ENCODE results near the gene NISCH. TPM values are rescaled to one million over a fixed set of nuclear protein-coding genes. Genes with fewer than 3 reads are reported as not detected.
A peak's percentile ranks its signal among the peaks of the same experiment; 100 is the strongest.

Gene NISCH
- total and polyA plus RNA-seq, 2 donors, result 27.6 to 62.3 TPM

DNA sequence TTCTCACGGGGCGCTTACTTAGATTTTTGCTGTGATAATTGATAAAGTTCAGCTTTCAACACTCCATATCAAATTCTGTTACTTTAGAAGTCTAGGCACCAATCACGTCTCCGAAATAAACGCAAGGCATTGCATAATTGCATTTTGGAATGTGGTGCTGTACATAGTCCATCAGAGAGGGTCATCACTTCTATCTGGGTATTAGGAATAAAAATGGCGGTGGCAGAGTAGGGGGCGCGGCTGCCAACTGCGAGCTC, 80.6 kb downstream of the NISCH start:
- Histone ChIP-seq H3K27ac (ENCODE audit: low read depth in 1 of 2, low read length in 1 of 2) (no peak overlapping the region), H3K36me3 (ENCODE audit: control insufficient read depth in 2 of 2, insufficient read depth in 2 of 2, low read length in 1 of 2) (peaks cover 0 to 4% of the 10 kb centered on the region in 2 donors), H3K27me3 (ENCODE audit: control insufficient read depth in 2 of 2, insufficient read depth in 1 of 2, low read length in 1 of 2) (peaks cover 0 to 19% of the 10 kb centered on the region in 2 donors), H3K4me1 (ENCODE audit: control insufficient read depth in 2 of 2, insufficient read depth in 2 of 2, low read length in 2 of 2) (peaks cover 32 to 51% of the 10 kb centered on the region in 2 donors), H3K4me3 (ENCODE audit: low read length in 2 of 2) (peak overlapping the region in 1 of 2 donors; percentile 30), H3K9me3 (ENCODE audit: control insufficient read depth in 2 of 2, insufficient read depth in 1 of 2, low read length in 1 of 2) (peaks cover 0 to 1% of the 10 kb centered on the region in 2 donors)
- DNase-seq (ENCODE audit: low read depth in 6 of 9, low spot score in 9 of 9), result no peak
- 19% methylated on average over 9 of the region's 9 CpGs for WGBS

DNA sequence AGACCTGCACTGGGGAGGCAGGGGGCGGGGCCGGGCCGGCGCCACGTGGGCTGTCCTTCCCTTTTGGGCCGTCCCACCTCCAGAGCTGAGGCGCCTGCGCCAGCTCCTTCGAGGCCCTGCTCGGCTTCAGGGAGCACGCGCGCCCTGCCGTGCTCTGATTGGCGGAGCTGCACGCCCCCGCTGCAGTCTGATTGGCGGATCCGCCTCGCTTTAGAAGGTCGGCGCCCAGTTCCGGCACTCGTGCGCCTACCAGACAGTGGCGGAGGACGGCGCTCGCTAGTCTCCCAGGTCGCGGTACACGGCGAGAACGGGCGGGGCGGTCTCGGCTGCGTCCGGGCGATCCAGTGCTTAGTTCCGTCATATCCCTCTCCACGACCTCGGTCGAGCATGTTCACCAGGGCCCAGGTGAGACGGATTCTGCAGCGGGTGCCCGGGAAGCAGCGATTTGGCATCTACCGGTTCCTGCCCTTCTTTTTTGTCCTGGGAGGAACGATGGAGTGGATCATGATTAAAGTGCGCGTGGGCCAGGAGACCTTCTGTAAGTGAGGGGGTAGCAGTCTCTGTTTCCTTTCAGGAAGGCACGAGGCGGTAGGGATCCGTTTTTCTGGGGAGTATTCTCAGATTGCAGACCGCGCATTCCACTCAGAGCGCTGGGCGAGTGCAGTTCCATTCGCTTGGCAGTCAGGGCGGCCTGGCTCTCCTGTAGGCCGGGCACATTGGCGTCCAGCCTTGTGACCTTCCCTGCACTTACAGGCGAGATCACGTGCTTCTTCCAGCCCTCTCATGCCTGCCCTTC, 81.2 kb downstream of the NISCH start, which contains the start of gene UQCC5:
Gene UQCC5, plus strand, starts transcription at position 237 of the 796 bp plus-strand sequence. Its CDS starts 151 bp downstream, at position 388.
- H3K9me3 ChIP-seq (ENCODE audit: control insufficient read depth in 2 of 2, insufficient read depth in 1 of 2, low read length in 1 of 2), result peaks cover 0 to 1% of the 10 kb centered on the region in 2 donors
- DNase-seq (ENCODE audit: low read depth in 6 of 9, low spot score in 9 of 9), result peak; percentile 87 to 99 (median 96)
- peak within 1 kb of the TSS; percentile 57 to 90 for H3K4me3 ChIP-seq (ENCODE audit: low read length in 2 of 2)
- H3K27ac ChIP-seq (ENCODE audit: low read depth in 1 of 2, low read length in 1 of 2), result peak within 1 kb of the TSS; percentile 71 to 72
- peaks cover 0 to 9% of the 10 kb centered on the region in 2 donors for H3K36me3 ChIP-seq (ENCODE audit: control insufficient read depth in 2 of 2, insufficient read depth in 2 of 2, low read length in 1 of 2)
- WGBS, result under 1% methylated on average over 65 of the region's 65 CpGs
- peaks cover 0 to 19% of the 10 kb centered on the region in 2 donors for H3K27me3 ChIP-seq (ENCODE audit: control insufficient read depth in 2 of 2, insufficient read depth in 1 of 2, low read length in 1 of 2)
- peaks cover 32 to 51% of the 10 kb centered on the region in 2 donors for H3K4me1 ChIP-seq (ENCODE audit: control insufficient read depth in 2 of 2, insufficient read depth in 2 of 2, low read length in 2 of 2)

GRCh38 chr3:52537165-52537620, 81.8 kb downstream of the NISCH start:
- WGBS, result 12% methylated on average over 6 of the region's 6 CpGs

DNA sequence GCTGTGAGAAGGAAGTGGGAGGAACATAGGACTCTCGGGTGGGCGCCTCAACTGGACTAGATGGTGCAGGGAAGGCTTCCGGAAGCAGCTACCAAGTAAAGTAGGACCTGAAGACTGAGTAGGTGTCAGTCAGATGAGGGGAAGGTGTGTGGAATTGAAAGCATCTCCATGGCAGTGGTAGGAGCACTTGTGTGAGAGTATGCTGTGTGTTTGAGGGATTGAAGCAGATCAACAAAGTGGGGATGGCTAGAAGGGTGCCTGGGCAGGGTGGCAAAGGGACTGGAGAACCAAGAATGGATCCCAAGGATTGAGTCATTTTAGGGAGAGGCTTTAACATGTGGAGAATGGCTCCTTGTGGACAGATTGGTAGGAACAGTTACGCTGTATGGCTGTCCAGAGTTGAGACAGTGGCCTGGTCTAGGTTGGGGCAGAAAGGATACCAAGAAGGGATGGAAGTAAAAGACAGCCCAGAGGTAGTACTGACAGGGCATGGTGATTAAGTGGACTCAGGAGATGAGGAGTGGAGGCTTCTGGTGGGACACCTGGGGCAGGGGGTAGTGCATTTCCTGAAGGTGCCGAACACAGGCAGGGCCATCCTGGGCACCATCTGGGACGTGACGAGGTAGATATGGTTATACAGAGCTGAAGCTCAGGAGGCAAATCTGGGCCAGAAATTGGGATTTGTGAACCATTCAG, 82.5 kb downstream of the NISCH start:
- H3K4me3 ChIP-seq (ENCODE audit: low read length in 2 of 2), result no peak overlapping the region
- DNase-seq (ENCODE audit: low read depth in 6 of 9, low spot score in 9 of 9), result no peak
- H3K27me3 ChIP-seq (ENCODE audit: control insufficient read depth in 2 of 2, insufficient read depth in 1 of 2, low read length in 1 of 2), result peaks cover 0 to 14% of the 10 kb centered on the region in 2 donors
- H3K4me1 ChIP-seq (ENCODE audit: control insufficient read depth in 2 of 2, insufficient read depth in 2 of 2, low read length in 2 of 2), result peaks cover 23 to 38% of the 10 kb centered on the region in 2 donors
- H3K36me3 ChIP-seq (ENCODE audit: control insufficient read depth in 2 of 2, insufficient read depth in 2 of 2, low read length in 1 of 2), result peaks cover 3 to 11% of the 10 kb centered on the region in 2 donors
- 93% methylated on average over 7 of the region's 7 CpGs for WGBS
- no peak overlapping the region for H3K27ac ChIP-seq (ENCODE audit: low read depth in 1 of 2, low read length in 1 of 2)
- H3K9me3 ChIP-seq (ENCODE audit: control insufficient read depth in 2 of 2, insufficient read depth in 1 of 2, low read length in 1 of 2), result peaks cover 0 to under 1% of the 10 kb centered on the region in 2 donors

More at GRCh38 chr3:52537165-52537620, 81.8 kb downstream of the NISCH start:
- DNase-seq (ENCODE audit: low read depth in 6 of 9, low spot score in 9 of 9), result no peak
- H3K4me1 ChIP-seq (ENCODE audit: control insufficient read depth in 2 of 2, insufficient read depth in 2 of 2, low read length in 2 of 2), result peaks cover 30 to 45% of the 10 kb centered on the region in 2 donors
- H3K27ac ChIP-seq (ENCODE audit: low read depth in 1 of 2, low read length in 1 of 2), result peak overlapping the region; percentile 71 to 72
- peaks cover 3 to 11% of the 10 kb centered on the region in 2 donors for H3K36me3 ChIP-seq (ENCODE audit: control insufficient read depth in 2 of 2, insufficient read depth in 2 of 2, low read length in 1 of 2)
- peaks cover 0 to 19% of the 10 kb centered on the region in 2 donors for H3K27me3 ChIP-seq (ENCODE audit: control insufficient read depth in 2 of 2, insufficient read depth in 1 of 2, low read length in 1 of 2)
- peaks cover 0 to 1% of the 10 kb centered on the region in 2 donors for H3K9me3 ChIP-seq (ENCODE audit: control insufficient read depth in 2 of 2, insufficient read depth in 1 of 2, low read length in 1 of 2)
- peak overlapping the region; percentile 57 to 90 for H3K4me3 ChIP-seq (ENCODE audit: low read length in 2 of 2)

GRCh38 chr3:52539010-52539653, 83.7 kb downstream of the NISCH start:
- WGBS, result 98% methylated on average over 5 of the region's 5 CpGs

DNA sequence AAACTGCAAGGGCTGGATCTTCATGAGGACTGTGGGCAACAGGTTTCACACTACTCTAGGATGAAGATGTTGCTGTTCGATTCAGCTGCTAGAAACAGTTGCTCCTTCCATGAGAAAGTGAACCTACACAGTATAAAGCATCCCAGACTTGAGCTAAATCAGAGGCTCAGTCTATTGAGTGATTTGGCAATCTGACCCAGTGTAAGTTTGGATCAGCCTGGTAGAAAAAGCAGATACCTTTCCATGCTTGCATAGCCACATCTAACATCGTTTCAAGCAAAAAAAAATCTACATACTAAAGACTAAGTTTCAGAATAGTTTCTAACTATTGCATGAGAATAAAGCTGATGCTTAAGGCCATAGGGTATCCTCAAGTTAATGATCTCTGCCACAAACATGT, 85.6 kb downstream of the NISCH start:
- Histone ChIP-seq H3K27me3 (ENCODE audit: control insufficient read depth in 2 of 2, insufficient read depth in 1 of 2, low read length in 1 of 2) (no peaks in the 10 kb centered on the region), H3K27ac (ENCODE audit: low read depth in 1 of 2, low read length in 1 of 2) (no peak overlapping the region)
- WGBS, result 93% methylated on average over 2 of the region's 2 CpGs

More at GRCh38 chr3:52539010-52539653, 83.7 kb downstream of the NISCH start:
- Histone ChIP-seq H3K36me3 (ENCODE audit: control insufficient read depth in 2 of 2, insufficient read depth in 2 of 2, low read length in 1 of 2) (peaks cover 3 to 12% of the 10 kb centered on the region in 2 donors), H3K27ac (ENCODE audit: low read depth in 1 of 2, low read length in 1 of 2) (no peak overlapping the region), H3K9me3 (ENCODE audit: control insufficient read depth in 2 of 2, insufficient read depth in 1 of 2, low read length in 1 of 2) (no peaks in the 10 kb centered on the region), H3K27me3 (ENCODE audit: control insufficient read depth in 2 of 2, insufficient read depth in 1 of 2, low read length in 1 of 2) (peaks cover 0 to 6% of the 10 kb centered on the region in 2 donors), H3K4me3 (ENCODE audit: low read length in 2 of 2) (no peak overlapping the region), H3K4me1 (ENCODE audit: control insufficient read depth in 2 of 2, insufficient read depth in 2 of 2, low read length in 2 of 2) (peaks cover 21 to 33% of the 10 kb centered on the region in 2 donors)
- no peak for DNase-seq (ENCODE audit: low read depth in 6 of 9, low spot score in 9 of 9)

More for the DNA sequence above, 85.6 kb downstream of the NISCH start:
- Histone ChIP-seq H3K4me1 (ENCODE audit: control insufficient read depth in 2 of 2, insufficient read depth in 2 of 2, low read length in 2 of 2) (peaks cover 18 to 24% of the 10 kb centered on the region in 2 donors), H3K9me3 (ENCODE audit: control insufficient read depth in 2 of 2, insufficient read depth in 1 of 2, low read length in 1 of 2) (no peaks in the 10 kb centered on the region), H3K4me3 (ENCODE audit: low read length in 2 of 2) (no peak overlapping the region), H3K36me3 (ENCODE audit: control insufficient read depth in 2 of 2, insufficient read depth in 2 of 2, low read length in 1 of 2) (peaks cover 3 to 24% of the 10 kb centered on the region in 2 donors)
- no peak for DNase-seq (ENCODE audit: low read depth in 6 of 9, low spot score in 9 of 9)

Other genes with a start within 250 kb of the NISCH start
- 0.66 TPM for gene TLR9, start 230.0 kb upstream of the NISCH start, total RNA-seq
- gene TLR9, start 230.0 kb upstream of the NISCH start, polyA plus RNA-seq, result 0.59 TPM
- 60.5 TPM for gene TWF2, start 216.4 kb upstream of the NISCH start, total RNA-seq
- gene TWF2, start 216.4 kb upstream of the NISCH start, polyA plus RNA-seq, result 62.6 TPM
- gene PPM1M, start 209.8 kb upstream of the NISCH start, total RNA-seq, result 32.1 TPM
- gene PPM1M, start 209.8 kb upstream of the NISCH start, polyA plus RNA-seq, result 65.0 TPM
- 60.5 TPM for gene WDR82, start 177.0 kb upstream of the NISCH start, total RNA-seq
- gene WDR82, start 177.0 kb upstream of the NISCH start, polyA plus RNA-seq, result 47.4 TPM
- gene GLYCTK, start 167.8 kb upstream of the NISCH start, total RNA-seq, result 7.6 TPM
- gene GLYCTK, start 167.8 kb upstream of the NISCH start, polyA plus RNA-seq, result 18.9 TPM
- gene DNAH1, start 139.3 kb upstream of the NISCH start, total RNA-seq, result 3.3 TPM
- 9.0 TPM for gene DNAH1, start 139.3 kb upstream of the NISCH start, polyA plus RNA-seq
- 48.2 TPM for gene BAP1, start 45.6 kb upstream of the NISCH start, total RNA-seq
- 86.0 TPM for gene BAP1, start 45.6 kb upstream of the NISCH start, polyA plus RNA-seq
- gene PHF7, start 44.9 kb upstream of the NISCH start, total RNA-seq, result 10.6 TPM
- 9.1 TPM for gene PHF7, start 44.9 kb upstream of the NISCH start, polyA plus RNA-seq
- 0.80 TPM for gene SEMA3G, start 10.5 kb upstream of the NISCH start, total RNA-seq
- gene SEMA3G, start 10.5 kb upstream of the NISCH start, polyA plus RNA-seq, result 6.4 TPM
- 5.5 TPM for gene TNNC1, start 1.6 kb upstream of the NISCH start, total RNA-seq
- gene TNNC1, start 1.6 kb upstream of the NISCH start, polyA plus RNA-seq, result 10.2 TPM
- 19.5 TPM for gene STAB1, start 39.7 kb downstream of the NISCH start, total RNA-seq
- 315 TPM for gene STAB1, start 39.7 kb downstream of the NISCH start, polyA plus RNA-seq
- 18.1 TPM for gene NT5DC2, start 78.3 kb downstream of the NISCH start, total RNA-seq
- 11.2 TPM for gene NT5DC2, start 78.3 kb downstream of the NISCH start, polyA plus RNA-seq
- gene UQCC5, start 81.0 kb downstream of the NISCH start, total RNA-seq, result 15.5 TPM
- gene UQCC5, start 81.0 kb downstream of the NISCH start, polyA plus RNA-seq, result 30.3 TPM
- 48.1 TPM for gene PBRM1, start 230.3 kb downstream of the NISCH start, total RNA-seq
- gene PBRM1, start 230.3 kb downstream of the NISCH start, polyA plus RNA-seq, result 15.7 TPM
- 84.2 TPM for gene GNL3, start 230.4 kb downstream of the NISCH start, total RNA-seq
- 67.4 TPM for gene GNL3, start 230.4 kb downstream of the NISCH start, polyA plus RNA-seq

Measured in thymus (tissue), 11 donors.